HG03432 (cell line): ENCODE results near the gene EAF1.
"Not testable (repeated sequence)": the region's sequence is repeated elsewhere in the genome, so short reads cannot be mapped to it uniquely, and the experiment has no call there.

ENCODE experiments used
- ATAC-seq: cut with Tn5 transposase; IDR thresholded peaks from one replicate; pipeline ENCODE4 v1.9.1; 2021; ENCODE audit warnings: mild to moderate bottlenecking, moderate library complexity; ENCODE audit not compliant: unreplicated experiment

The EAF1 gene

GRCh38 chr3:15427182-15427880 is at the start of gene EAF1, which contains the start of gene METTL6:
Gene EAF1 (plus strand): TSS chr3:15427598. CDS start chr3:15427780, 182 bp downstream.
Gene METTL6 (minus strand): TSS chr3:15427544. CDS start chr3:15426511, 1,033 bp downstream.
- peak; percentile 95 for ATAC-seq

DNA sequence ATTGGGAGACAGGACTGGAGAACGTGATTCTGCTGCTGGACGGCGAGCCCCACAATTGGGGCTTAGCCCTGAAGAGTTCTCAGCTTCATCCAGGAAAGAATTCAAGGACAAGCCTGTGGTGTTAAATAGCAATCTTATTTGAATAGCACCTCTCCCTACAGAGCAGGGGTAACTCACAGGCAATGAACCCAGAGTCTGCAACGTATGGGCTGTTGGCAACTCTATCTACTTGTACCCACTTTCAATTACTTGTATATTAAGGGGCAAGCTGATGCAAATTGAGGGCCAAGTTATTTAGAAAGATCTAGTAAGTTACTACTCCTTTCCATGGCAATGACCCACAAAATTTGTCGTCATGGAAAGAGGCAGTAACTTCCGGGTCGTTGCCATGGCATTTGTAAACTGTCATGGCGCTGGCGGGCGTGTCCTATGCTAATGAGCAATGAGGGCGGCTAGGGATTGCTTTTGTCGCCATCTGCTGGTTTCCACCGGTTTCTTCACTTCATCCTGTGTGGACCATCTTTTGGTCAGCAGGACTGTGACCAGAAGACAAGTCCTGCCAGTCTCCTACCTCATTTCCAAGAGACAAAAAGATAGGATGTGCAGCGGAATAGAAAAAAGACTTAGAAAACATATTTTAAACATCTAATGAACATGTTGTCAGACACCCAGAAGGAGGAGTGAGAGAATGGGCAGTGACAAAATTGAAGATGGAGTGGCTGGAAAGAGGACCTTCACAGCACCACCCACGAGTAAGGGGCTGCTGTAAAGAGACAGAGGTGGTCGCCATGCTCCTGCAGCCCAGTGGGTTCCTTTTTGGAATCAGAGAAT is 49.2 kb upstream of the EAF1 start:
- ATAC-seq = peak; percentile 84

GRCh38 chr3:15380980-15381890 is 46.2 kb upstream of the EAF1 start:
- ATAC-seq = no peak

- ATAC-seq = no peak
Measured at GRCh38 chr3:15382405-15382923, 44.9 kb upstream of the EAF1 start.

DNA sequence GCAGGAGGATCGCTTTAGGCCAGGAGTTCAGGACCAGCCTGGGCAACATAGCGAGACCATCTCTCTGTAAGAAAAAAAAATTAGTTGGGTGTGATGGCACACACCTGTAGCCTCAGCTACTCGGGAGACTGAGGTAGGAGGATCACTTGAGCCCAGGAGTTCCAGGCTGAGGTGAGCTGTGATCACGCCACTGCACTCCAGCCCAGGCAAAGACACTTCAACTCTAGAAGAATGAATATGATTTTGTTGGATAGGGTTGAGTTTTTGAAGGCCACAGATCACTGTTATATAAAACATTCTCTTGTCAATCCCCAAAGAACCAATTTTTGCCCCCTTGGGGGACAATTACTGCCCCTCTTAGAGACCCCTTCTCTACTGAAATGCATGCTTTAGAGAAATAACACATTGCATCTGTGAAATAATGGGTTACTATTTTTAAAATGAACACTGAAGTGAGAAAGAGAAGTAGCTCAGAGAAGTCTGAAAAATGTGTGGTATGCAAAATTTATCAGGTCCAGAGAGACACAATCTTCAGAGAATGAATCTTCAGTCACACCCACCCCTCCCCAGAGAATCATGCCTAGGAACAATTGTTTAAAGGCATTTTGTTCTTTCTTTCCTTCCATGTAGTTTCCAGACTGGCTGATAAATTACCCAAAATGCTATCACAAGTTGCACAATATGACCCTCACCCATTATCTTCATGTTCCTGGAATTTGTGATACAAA is 42.7 kb upstream of the EAF1 start:
- ATAC-seq = peak; percentile 89

GRCh38 chr3:15385238-15385695 is 42.1 kb upstream of the EAF1 start:
- ATAC-seq = peak; percentile 16

DNA sequence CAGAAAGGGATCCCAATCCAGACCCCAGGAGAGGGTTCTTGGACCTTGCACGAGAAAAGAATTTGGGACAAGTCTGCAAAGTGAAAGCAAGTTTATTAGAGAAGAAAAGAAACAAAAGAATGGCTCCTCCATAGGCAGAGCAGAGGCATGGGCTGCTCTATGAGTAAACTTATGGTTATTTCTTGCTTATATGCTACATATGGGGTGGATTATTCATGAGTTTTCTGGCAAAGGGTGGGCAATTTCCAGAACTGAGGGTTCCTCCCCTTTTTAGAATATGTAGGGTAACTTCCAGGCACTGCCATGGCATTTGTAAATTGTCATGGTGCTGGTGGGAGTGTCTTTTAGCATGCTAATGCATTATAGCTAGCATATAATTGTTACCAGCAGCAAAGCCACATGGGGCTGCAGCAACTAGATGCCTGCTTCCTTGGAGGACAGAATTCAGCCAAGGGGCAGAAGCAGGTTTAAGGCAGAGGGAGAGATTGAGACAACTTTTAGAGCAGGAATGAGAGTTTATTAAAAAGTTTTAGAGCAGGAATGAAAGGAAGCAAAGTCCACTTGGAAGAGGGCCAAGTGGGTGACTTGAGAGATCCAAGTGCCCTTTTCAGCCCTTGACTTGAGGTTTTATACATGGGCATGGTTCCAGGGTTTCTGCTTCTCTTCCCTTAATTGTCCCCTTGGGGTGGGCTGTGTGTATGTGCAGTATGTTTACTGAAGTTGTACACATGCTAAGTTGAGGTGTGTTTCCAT is 41.3 kb upstream of the EAF1 start:
- ATAC-seq = no peak

DNA sequence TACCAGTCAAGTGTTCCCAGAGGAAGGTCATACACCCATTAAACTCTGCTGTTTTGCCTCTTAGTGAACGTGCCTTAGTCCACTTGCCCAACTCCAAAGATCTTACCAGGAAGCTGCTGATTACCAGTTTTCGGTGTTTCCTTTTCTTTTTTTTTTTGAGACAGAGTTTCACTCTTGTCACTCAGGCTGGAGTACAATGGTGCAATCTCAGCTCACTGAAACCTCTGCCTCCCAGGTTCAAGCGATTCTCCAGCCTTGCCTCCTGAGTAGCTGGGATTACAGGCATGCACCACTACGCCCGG is 40.8 kb upstream of the EAF1 start:
- not testable (repeated sequence) for ATAC-seq

- ATAC-seq = no peak
Measured at GRCh38 chr3:15387171-15387581, 40.2 kb upstream of the EAF1 start.

DNA sequence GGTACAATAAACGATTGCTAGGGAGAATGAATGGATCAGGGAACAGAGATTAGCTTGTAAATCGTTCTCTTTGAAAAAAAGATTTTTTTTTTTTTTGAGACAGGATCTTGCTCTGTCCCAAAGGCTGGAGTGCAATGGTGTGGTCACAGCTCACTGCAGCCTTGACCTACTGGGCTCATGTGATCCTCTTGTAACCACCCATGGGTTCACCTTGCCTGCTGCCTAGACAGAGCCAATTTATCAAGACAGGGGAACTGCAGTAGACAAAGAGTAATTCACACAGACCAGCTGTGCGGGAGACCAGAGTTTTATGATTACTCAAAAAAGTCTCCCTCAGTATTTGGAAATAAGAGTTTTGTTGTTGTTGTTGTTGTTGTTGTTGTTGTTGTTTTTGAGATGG is 39.7 kb upstream of the EAF1 start:
- no peak for ATAC-seq

DNA sequence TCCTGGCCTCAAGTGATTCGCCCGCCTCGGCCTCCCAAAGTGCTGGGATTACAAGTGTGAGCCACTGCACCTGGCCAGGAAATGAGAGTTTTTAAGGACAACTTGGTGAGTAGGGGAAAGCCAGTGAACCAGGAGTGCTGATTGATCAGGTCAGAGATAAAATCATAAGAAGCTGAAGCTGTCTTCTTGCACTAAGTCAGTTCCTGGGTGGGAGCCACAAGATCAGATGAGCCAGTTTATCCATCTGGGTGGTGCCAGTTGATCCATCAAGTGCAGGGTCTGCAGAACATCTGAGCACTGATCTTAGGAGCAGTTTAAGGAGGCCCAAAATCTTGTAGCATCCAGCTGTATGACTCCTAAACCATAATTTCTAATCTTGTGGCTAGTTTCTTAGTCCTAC is 39.1 kb upstream of the EAF1 start:
- ATAC-seq = not testable (repeated sequence)

DNA sequence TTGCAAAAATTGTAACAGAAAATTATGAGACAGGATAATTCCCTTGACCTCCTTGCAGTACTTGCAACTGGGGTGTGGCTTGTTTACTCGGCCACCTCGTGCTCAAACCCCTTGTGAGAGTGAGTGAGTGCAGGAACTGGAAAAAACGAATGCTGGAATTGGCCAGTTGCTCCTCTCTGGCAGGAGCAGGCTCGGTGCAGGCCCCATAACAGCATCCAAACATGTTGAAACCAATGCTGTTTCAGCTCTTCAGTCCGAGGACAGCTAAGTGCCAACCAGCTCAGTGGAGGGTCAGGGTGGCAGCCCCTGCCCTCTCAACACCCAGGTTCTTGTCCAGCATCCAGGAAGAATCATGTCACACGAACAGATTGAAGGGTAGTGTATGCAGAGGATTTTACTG is 36.9 kb upstream of the EAF1 start:
- no peak for ATAC-seq

- no peak for ATAC-seq
Measured at GRCh38 chr3:15391007-15391406, 36.4 kb upstream of the EAF1 start.

- not testable (repeated sequence) for ATAC-seq
Measured at GRCh38 chr3:15393252-15393651, 34.1 kb upstream of the EAF1 start.

DNA sequence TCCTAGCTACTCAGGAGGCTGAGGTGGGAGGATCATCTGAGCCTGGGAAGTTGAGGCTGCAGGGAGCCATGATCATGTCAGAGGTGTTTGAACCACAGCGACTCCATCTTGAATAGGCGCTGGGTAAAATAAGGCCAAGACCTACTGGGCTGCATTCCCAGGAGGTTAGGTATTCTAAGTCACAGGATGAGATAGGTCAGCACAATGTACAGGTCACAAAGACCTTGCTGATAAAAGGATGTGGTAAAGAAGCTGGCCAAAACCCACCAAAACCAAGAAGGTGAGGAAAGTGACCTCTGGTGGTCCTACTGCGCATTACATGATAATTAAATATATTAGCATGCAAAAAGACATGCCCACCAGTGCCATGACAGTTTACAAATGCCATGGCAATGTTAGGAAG is 28.7 kb upstream of the EAF1 start:
- ATAC-seq = not testable (repeated sequence)

DNA sequence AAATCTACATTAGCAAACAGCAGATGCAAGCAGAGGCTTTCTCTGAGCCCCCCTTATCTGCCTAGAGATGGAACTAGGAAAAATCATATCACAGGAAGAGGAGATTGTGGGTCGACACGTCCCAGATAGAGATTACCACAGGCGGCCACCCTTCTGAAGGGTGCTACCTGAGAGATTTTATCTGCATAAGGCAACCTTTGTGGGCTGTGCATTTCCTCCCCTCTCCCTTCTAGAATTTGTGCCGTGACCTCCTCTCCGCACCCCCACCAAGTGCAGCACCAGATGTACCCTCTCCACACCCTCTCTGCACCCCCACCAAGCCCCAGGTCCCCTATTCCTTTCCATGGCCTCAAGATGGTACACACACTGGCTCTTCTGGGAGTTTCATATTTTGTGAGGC is 27.4 kb upstream of the EAF1 start:
- ATAC-seq = no peak

DNA sequence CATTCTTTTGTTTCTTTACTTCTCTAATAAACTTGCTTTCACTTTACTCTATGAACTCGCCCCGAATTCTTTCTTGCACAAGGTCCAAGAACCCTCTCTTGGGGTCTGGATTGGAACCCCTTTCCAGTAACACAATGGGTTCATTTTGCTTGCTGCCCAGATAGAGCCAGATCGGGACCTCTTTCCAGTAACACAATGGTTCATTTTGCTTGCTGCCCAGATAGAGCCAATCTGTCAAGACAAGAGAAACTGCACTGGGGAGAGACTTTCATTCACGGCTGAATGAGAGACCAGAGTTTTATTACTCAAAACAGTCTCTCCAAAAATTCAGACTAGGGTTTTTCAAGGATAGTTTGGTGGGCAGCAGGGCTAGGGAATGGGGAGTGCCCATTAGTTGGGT is 25.5 kb upstream of the EAF1 start:
- no peak for ATAC-seq

DNA sequence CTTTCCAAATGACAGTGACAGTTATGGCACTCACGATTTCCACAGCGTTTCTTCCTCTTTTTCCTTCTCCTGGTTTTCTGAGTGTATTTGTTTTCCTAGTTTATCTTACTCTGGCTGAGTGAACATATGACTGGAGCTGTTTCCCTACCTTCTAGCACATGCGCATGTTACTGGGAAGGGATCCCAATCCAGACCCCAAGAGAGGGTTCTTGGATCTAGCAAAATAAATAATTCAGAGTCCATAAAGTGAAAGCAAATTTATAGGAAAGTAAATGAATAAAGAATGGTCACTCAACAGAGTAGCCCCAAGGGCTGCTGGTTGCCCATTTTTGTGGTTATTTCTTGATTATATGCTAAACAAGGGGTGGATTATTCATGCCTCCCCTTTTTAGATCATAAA is 23.9 kb upstream of the EAF1 start:
- ATAC-seq = no peak

DNA sequence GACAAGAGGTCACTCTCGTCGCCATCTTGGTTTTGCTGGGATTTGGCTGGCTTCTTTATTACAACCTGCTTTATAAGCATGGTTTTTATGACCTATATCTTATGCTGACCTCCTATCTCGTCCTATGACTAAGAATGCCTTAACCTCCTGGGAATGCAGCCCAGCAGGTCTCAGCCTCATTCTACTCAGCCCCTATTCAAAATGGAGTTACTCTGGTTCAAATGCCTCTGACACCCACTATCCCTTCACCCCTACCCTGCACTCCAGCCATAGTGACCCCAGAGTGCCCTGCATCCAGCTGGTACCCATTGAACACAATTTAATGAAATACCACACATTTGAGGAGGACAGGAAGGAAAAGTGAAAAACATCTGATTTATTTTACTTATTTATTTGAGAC is 23.4 kb upstream of the EAF1 start:
- ATAC-seq = no peak

GRCh38 chr3:15404767-15405166 is 22.6 kb upstream of the EAF1 start:
- peak; percentile 32 for ATAC-seq
